Endodermal cell (in vitro differentiated cells): ENCODE results near the gene HPGD. TPM values are rescaled to one million over a fixed set of nuclear protein-coding genes. Genes with fewer than 3 reads are reported as not detected.
A peak's percentile ranks its signal among the peaks of the same experiment; 100 is the strongest.

Experiments used
- DNase-seq: peaks from one replicate; pipeline ENCODE4 v3.0.0-alpha.2; 2017
- H3K27ac ChIP-seq: 2 replicates; pipeline ENCODE4 v1.5.1; 2013; ENCODE audit warnings: mild to moderate bottlenecking, low read depth, low read length, moderate library complexity
- H3K27me3 ChIP-seq: 2 replicates; pipeline ENCODE4 v1.6.1; 2013; ENCODE audit warnings: mild to moderate bottlenecking, low read length, moderate library complexity; ENCODE audit not compliant: insufficient read depth, control insufficient read depth, poor library complexity, severe bottlenecking
- H3K36me3 ChIP-seq: 2 replicates; pipeline ENCODE4 v1.7.0; 2013; ENCODE audit warnings: mild to moderate bottlenecking, low read length, moderate library complexity; ENCODE audit not compliant: control insufficient read depth, insufficient read depth
- H3K4me1 ChIP-seq: one replicate; pipeline ENCODE4 v1.7.0; 2013; ENCODE audit warnings: low read length; ENCODE audit not compliant: control insufficient read depth, insufficient read depth
- H3K4me3 ChIP-seq: 2 replicates; pipeline ENCODE4 v1.5.1; 2013; ENCODE audit warnings: mild to moderate bottlenecking, low read length, moderate library complexity
- H3K9ac ChIP-seq: 2 replicates; pipeline ENCODE4 v1.6.1; 2013; ENCODE audit warnings: mild to moderate bottlenecking, low read length, moderate library complexity; ENCODE audit not compliant: poor library complexity, severe bottlenecking; ENCODE audit errors: extremely low read depth
- H3K9me3 ChIP-seq: 2 replicates; pipeline ENCODE4 v1.6.1; 2013; ENCODE audit warnings: mild to moderate bottlenecking, low read length, moderate library complexity; ENCODE audit not compliant: control insufficient read depth
- H3K27ac Mint-ChIP-seq: 2 replicates; pipeline ENCODE4 v1.8.0; 2020; ENCODE audit warnings: mixed read lengths
- H3K27me3 Mint-ChIP-seq: 2 replicates; pipeline ENCODE4 v1.8.0; 2021; ENCODE audit warnings: mild to moderate bottlenecking, mixed read lengths; ENCODE audit not compliant: insufficient read depth
- H3K36me3 Mint-ChIP-seq: 2 replicates; pipeline ENCODE4 v1.8.0; 2020; ENCODE audit warnings: low read depth, mixed read lengths
- H3K4me1 Mint-ChIP-seq: 2 replicates; pipeline ENCODE4 v1.8.0; 2020; ENCODE audit warnings: mixed read lengths
- H3K4me3 Mint-ChIP-seq: 2 replicates; pipeline ENCODE4 v1.8.0; 2020; ENCODE audit warnings: mild to moderate bottlenecking, moderate library complexity, mixed read lengths
- H3K9me3 Mint-ChIP-seq: 2 replicates; pipeline ENCODE4 v1.8.0; 2020; ENCODE audit warnings: mild to moderate bottlenecking, mixed read lengths
- CTCF ChIP-seq: fragments of 200-600 bp; sonication (generic); conservative IDR thresholded peaks from 2 replicates; pipeline ENCODE4 v1.5.0; 2021; ENCODE audit warnings: antibody characterized with exemption, mild to moderate bottlenecking
- WGBS, 2 experiments: methylation state at CpG; one replicate each; pipeline versions ENCODE4 v1.1.5 to v1.1.7; 2013; ENCODE audit warnings: missing lambda C conversion rate in 2 of 2, mixed read lengths in 1 of 2; ENCODE audit not compliant: insufficient coverage in 1 of 2, insufficient read length in 1 of 2; 5-methylcytosine and 5-hydroxymethylcytosine counted together
- total RNA-seq, 2 donors: library from RNA; stranded (reverse); fragmentation: NEBNext Ultra II Directional in 1 of 2; extraction: Animal tissue kit (Norgen Biotek cat#: 25700) in 1 of 2; gene quantifications; 2 replicates in 1 of 2; 3 replicates in 1 of 2; pipeline ENCODE4 v1.2.1, GENCODE V29; 2021

The HPGD gene
- total RNA-seq, 2 donors from 2014 or later: 1.2 to 27.7 TPM

GRCh38 chr4:174444390-174444789, 77.9 kb downstream of the HPGD start:
- no peak overlapping the region for H3K4me3 ChIP-seq
- H3K27me3 ChIP-seq: no peaks in the 10 kb centered on the region
- no peak for DNase-seq
- H3K4me1 ChIP-seq: no peaks in the 10 kb centered on the region
- no peak overlapping the region for H3K9ac ChIP-seq
- TF ChIP-seq CTCF: no peak
- 91 to 100% methylated on average over 1 of the region's 1 CpG for WGBS, 2 experiments
- H3K27ac Mint-ChIP-seq: no peak overlapping the region
- H3K4me3 Mint-ChIP-seq: peak overlapping the region; percentile 2
- peaks cover 11% of the 10 kb centered on the region for H3K4me1 Mint-ChIP-seq
- peaks cover 10% of the 10 kb centered on the region for H3K36me3 Mint-ChIP-seq
- no peaks in the 10 kb centered on the region for H3K27me3 Mint-ChIP-seq
- no peaks in the 10 kb centered on the region for H3K9me3 ChIP-seq
- H3K36me3 ChIP-seq: no peaks in the 10 kb centered on the region
- peaks cover 14% of the 10 kb centered on the region for H3K9me3 Mint-ChIP-seq
- H3K27ac ChIP-seq: no peak overlapping the region

Other genes with a start within 250 kb of the HPGD start
- gene FBXO8, start 238.8 kb downstream of the HPGD start, total RNA-seq: 1 to 10 TPM; 9.4 to 9.8 TPM
- 10 to 100 TPM; 21.5 to 24.9 TPM for gene CEP44, start 238.6 kb downstream of the HPGD start, total RNA-seq